ENCODE measurements around the gene RAPGEF1. TPM values are rescaled to one million over a fixed set of nuclear protein-coding genes. Genes with fewer than 3 reads are reported as not detected.

The RAPGEF1 gene
- total RNA-seq, 1 donor: 33.7 TPM

Small RNA genes lying within 50 kb of the gene (small RNA-seq; reads per million reads assigned to genes)
- gene EIF4A1P3: not detected
- not detected for gene RF00272
- gene RN7SL328P: not detected

Other genes with a start within 250 kb of the RAPGEF1 start
- 24.2 and 98.5 TPM in 2 replicates for gene POMT1, start 237.2 kb downstream of the RAPGEF1 start, total RNA-seq (ENCODE audit: low replicate concordance)
- 18.5 and 24.6 TPM in 2 replicates for gene UCK1, start 208.8 kb downstream of the RAPGEF1 start, total RNA-seq (ENCODE audit: low replicate concordance)
- gene PRRT1B, start 194.6 kb downstream of the RAPGEF1 start, total RNA-seq (ENCODE audit: low replicate concordance): not detected in 2 replicates